Caco-2 (cell line): Measurements from ENCODE around the gene AK9. TPM values are rescaled to one million over a fixed set of nuclear protein-coding genes. Genes with fewer than 3 reads are reported as not detected.

Experiments used
- BruUV-seq: library from RNA; stranded (reverse); fragments of 400-500 nt; replicated peaks from 2 replicates; lab custom pipeline; 2021; lab: Mats Ljungman, UMichigan
- CTCF ChIA-PET: fragments of 300-600 bp; sonication (Branson Sonifier 250); formaldehyde crosslinking; loops from one replicate; lab custom pipeline; 2022; ENCODE audit warnings: antibody characterized with exemption; lab: Charles Lee
- POLR2A ChIA-PET: fragments of 300-600 bp; sonication (Branson Sonifier 250); formaldehyde crosslinking; loops from one replicate; lab custom pipeline; 2022; ENCODE audit warnings: antibody characterized with exemption; lab: Charles Lee
- DNase-seq, 2 experiments: peaks; one replicate each; pipeline versions ENCODE4 v3.0.0 to v3.0.0-alpha.2; 2020 to 2022
- H3K27me3 ChIP-seq: replicated peaks from 2 replicates; pipeline ENCODE4 v1.6.0; 2011; ENCODE audit warnings: low read length; ENCODE audit not compliant: control insufficient read depth, insufficient read depth
- H3K36me3 ChIP-seq: 2 replicates; pipeline ENCODE4 v1.5.1; 2011; ENCODE audit warnings: low read length; ENCODE audit not compliant: control insufficient read depth, insufficient read depth
- H3K4me1 ChIP-seq: fragments of 250-450 bp; sonication (Bioruptor Pico); 2 replicates; pipeline ENCODE4 v1.5.1; 2020; ENCODE audit warnings: mild to moderate bottlenecking
- H3K4me3 ChIP-seq: 2 replicates; pipeline ENCODE4 v1.5.1; 2011; ENCODE audit warnings: low read depth, mild to moderate bottlenecking, control low read depth, low read length
- H3K9me3 ChIP-seq: fragments of 250-450 bp; sonication (Bioruptor Pico); 2 replicates; pipeline ENCODE4 v1.5.1; 2020; ENCODE audit warnings: mild to moderate bottlenecking, moderate library complexity
- H3K27ac Mint-ChIP-seq: one replicate; pipeline ENCODE4 v1.8.0; 2022; ENCODE audit warnings: mixed read lengths; ENCODE audit not compliant: unreplicated experiment
- H3K27me3 Mint-ChIP-seq: one replicate; pipeline ENCODE4 v1.8.0; 2022; ENCODE audit warnings: mixed read lengths; ENCODE audit not compliant: insufficient read depth, unreplicated experiment
- H3K36me3 Mint-ChIP-seq: one replicate; pipeline ENCODE4 v1.8.0; 2022; ENCODE audit warnings: mild to moderate bottlenecking, mixed read lengths; ENCODE audit not compliant: insufficient read depth, unreplicated experiment
- H3K4me1 Mint-ChIP-seq: one replicate; pipeline ENCODE4 v1.8.0; 2022; ENCODE audit warnings: low read depth, mixed read lengths; ENCODE audit not compliant: unreplicated experiment
- H3K4me3 Mint-ChIP-seq: one replicate; pipeline ENCODE4 v1.8.0; 2022; ENCODE audit warnings: mild to moderate bottlenecking, moderate library complexity, mixed read lengths; ENCODE audit not compliant: unreplicated experiment
- H3K9me3 Mint-ChIP-seq: one replicate; pipeline ENCODE4 v1.8.0; 2022; ENCODE audit warnings: mixed read lengths; ENCODE audit not compliant: unreplicated experiment
- intact Hi-C: fragments of 100-400 bp; cut with micrococcal nuclease; formaldehyde crosslinking; loops from one replicate; pipeline ENCODE4 v1.10.0; 2022; ENCODE audit not compliant: unreplicated experiment
- total RNA-seq: library from RNA; stranded (reverse); gene quantifications from 2 replicates; pipeline ENCODE4 v1.2.3, GENCODE V29; 2022
- TF ChIP-seq, protein P1 (sequence below), 2 experiments: fragments of 200-600 bp in 1 of 2; IDR thresholded peaks; 1 replicate in 1 of 2; 2 replicates in 1 of 2; pipeline versions ENCODE4 v1.5.1 to v1.8.0; 2011 to 2022; ENCODE audit warnings: antibody characterized with exemption in 1 of 2, control low read depth in 1 of 2, inconsistent platforms in 1 of 2, low read depth in 1 of 2, low read length in 1 of 2, mild to moderate bottlenecking in 1 of 2, moderate library complexity in 1 of 2; ENCODE audit not compliant: insufficient read depth in 1 of 2, severe bottlenecking in 1 of 2, unreplicated experiment in 1 of 2

AK9 gene
- total RNA-seq, 1 experiment from 2014 or later, result 3.4 TPM

DNA sequence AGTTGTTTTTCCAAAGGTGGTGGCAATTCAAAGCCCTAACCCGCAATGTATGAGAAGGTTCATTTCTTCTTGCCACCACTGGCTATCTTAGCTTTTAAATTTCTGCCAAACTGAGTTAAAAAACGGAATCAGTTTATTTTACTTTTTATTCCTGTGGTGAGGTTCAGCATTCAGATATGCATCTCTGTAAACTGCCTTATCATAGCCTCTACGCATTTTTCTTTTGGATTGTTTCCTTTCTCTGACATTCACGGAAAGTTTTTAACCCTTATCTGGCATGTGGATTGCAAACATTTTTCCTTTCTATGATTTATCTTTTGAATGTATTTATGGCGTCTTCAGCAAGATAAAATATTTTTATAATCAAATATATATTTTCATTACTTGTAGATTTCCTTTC lies 37.7 kb downstream of the AK9 start:
- no peak overlapping the region for H3K27ac Mint-ChIP-seq
- Histone ChIP-seq H3K36me3 (no peaks in the 10 kb centered on the region), H3K4me1 (no peaks in the 10 kb centered on the region), H3K27me3 (no peaks in the 10 kb centered on the region), H3K4me3 (no peak overlapping the region), H3K9me3 (no peaks in the 10 kb centered on the region)
- no peak for DNase-seq
- POLR2A ChIA-PET, result no interaction called here
- no peaks in the 10 kb centered on the region for H3K27me3 Mint-ChIP-seq
- TF ChIP-seq, protein P1, sequence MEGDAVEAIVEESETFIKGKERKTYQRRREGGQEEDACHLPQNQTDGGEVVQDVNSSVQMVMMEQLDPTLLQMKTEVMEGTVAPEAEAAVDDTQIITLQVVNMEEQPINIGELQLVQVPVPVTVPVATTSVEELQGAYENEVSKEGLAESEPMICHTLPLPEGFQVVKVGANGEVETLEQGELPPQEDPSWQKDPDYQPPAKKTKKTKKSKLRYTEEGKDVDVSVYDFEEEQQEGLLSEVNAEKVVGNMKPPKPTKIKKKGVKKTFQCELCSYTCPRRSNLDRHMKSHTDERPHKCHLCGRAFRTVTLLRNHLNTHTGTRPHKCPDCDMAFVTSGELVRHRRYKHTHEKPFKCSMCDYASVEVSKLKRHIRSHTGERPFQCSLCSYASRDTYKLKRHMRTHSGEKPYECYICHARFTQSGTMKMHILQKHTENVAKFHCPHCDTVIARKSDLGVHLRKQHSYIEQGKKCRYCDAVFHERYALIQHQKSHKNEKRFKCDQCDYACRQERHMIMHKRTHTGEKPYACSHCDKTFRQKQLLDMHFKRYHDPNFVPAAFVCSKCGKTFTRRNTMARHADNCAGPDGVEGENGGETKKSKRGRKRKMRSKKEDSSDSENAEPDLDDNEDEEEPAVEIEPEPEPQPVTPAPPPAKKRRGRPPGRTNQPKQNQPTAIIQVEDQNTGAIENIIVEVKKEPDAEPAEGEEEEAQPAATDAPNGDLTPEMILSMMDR (IDR thresholded peaks at IDR 0.05; ENCODE audit: insufficient read depth in 1 of 2, low read depth in 1 of 2, low read length in 1 of 2, severe bottlenecking in 1 of 2, unreplicated experiment in 1 of 2), result no peak
- no peaks in the 10 kb centered on the region for H3K4me1 Mint-ChIP-seq
- intact Hi-C loops, result no loop called here
- H3K36me3 Mint-ChIP-seq, result no peaks in the 10 kb centered on the region
- CTCF ChIA-PET, result no interaction called here
- H3K9me3 Mint-ChIP-seq, result no peaks in the 10 kb centered on the region
- H3K4me3 Mint-ChIP-seq, result no peak overlapping the region
- BruUV-seq, result no TSS peak

DNA sequence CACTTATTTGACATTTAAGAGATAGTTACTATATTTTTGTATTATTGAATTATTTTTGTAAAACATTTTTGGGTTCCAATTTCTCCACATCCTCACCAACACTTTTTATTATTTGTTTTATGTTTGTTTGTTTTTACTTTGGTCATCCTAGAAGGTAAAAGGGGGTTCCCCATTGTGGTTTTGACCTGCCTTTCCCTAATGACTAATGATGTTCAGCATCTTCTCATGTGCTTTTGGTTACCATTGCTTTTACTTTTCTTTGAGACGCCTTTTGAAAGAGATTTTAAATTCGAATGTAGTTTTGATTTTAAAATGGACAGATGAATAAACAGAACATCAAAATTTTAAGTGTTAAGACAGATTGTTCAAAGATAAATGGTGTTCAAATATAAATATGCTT lies 46.9 kb downstream of the AK9 start:
- BruUV-seq, result no TSS peak
- Mint-ChIP-seq H3K27me3 (no peaks in the 10 kb centered on the region), H3K36me3 (no peaks in the 10 kb centered on the region), H3K4me3 (no peak overlapping the region), H3K9me3 (no peaks in the 10 kb centered on the region), H3K4me1 (no peaks in the 10 kb centered on the region), H3K27ac (no peak overlapping the region)
- DNase-seq, result no peak
- Histone ChIP-seq H3K9me3 (no peaks in the 10 kb centered on the region), H3K27me3 (no peaks in the 10 kb centered on the region), H3K36me3 (no peaks in the 10 kb centered on the region), H3K4me3 (no peak overlapping the region), H3K4me1 (no peaks in the 10 kb centered on the region)
- intact Hi-C loops, result no loop called here
- TF ChIP-seq, protein P1 (IDR thresholded peaks at IDR 0.05; ENCODE audit: insufficient read depth in 1 of 2, low read depth in 1 of 2, low read length in 1 of 2, severe bottlenecking in 1 of 2, unreplicated experiment in 1 of 2), result no peak
- ChIA-PET POLR2A (no interaction called here), CTCF (no interaction called here)

DNA sequence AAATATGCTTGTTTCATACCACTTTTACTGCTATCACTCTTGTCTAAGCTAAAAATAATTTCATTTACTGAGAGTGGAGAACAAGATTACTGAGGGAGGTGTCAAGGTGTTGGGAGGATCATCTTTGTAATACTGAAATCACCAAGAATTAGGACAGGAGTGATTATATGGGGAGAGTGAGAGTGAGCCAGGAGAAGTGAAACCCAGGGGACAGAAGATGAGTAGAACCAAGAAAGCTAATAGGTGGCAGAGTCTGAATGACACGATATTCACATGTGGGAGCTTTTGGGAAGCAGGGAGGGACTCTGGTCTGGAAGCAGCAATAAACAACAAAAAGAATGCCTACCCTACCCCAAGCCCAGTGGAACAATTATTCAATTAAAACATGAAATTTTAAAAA lies 58.6 kb downstream of the AK9 start:
- Mint-ChIP-seq H3K36me3 (no peaks in the 10 kb centered on the region), H3K27me3 (peaks cover 3% of the 10 kb centered on the region), H3K4me1 (no peaks in the 10 kb centered on the region), H3K9me3 (no peaks in the 10 kb centered on the region), H3K27ac (no peak overlapping the region), H3K4me3 (no peak overlapping the region)
- TF ChIP-seq, protein P1 (IDR thresholded peaks at IDR 0.05; ENCODE audit: insufficient read depth in 1 of 2, low read depth in 1 of 2, low read length in 1 of 2, severe bottlenecking in 1 of 2, unreplicated experiment in 1 of 2), result no peak
- H3K36me3 ChIP-seq, result no peaks in the 10 kb centered on the region
- H3K27me3 ChIP-seq, result no peaks in the 10 kb centered on the region
- no TSS peak for BruUV-seq
- no peak for DNase-seq
- H3K4me3 ChIP-seq, result no peak overlapping the region
- ChIA-PET CTCF (no interaction called here), POLR2A (no interaction called here)
- no peaks in the 10 kb centered on the region for H3K4me1 ChIP-seq
- no peaks in the 10 kb centered on the region for H3K9me3 ChIP-seq
- intact Hi-C loops, result no loop called here
